AG09309 (cell line): ENCODE measurements around the gene ZNHIT2.

Experiments
- DNase-seq: peaks from one replicate; pipeline ENCODE4 v3.0.0-alpha.2; 2010; ENCODE audit warnings: low read depth
- H3K4me3 ChIP-seq: 2 replicates; pipeline ENCODE4 v1.5.1; 2011; ENCODE audit warnings: mild to moderate bottlenecking, low read depth, low read length, moderate library complexity; ENCODE audit not compliant: control insufficient read depth
- TF ChIP-seq, protein P1 (sequence below): IDR thresholded peaks from 2 replicates; pipeline ENCODE4 v1.5.1; 2011; ENCODE audit warnings: mild to moderate bottlenecking, low read depth, low read length, inconsistent platforms; ENCODE audit not compliant: insufficient read depth, control insufficient read depth; ENCODE audit errors: missing control alignments

The ZNHIT2 gene

DNA sequence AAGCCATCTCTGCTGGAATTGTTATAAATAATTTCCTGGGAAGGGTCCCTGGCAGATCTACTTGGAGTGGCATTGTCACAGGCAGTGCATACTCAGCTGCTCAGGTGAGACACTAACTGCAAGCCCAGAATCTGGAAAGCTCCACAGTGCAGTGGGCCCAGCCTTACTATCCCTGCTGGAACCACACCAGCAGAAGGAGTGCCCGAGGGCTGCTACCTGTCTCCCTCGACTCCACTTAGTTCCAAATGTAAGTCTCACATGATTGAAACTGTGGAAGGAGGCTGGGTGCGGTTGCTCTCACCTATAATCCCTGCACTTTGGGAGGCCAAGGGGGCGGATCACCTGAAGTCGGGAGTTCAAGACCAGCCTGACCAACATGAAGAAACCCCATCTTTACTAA is 31.2 kb upstream of the ZNHIT2 start:
- no peak overlapping the region for H3K4me3 ChIP-seq
- no peak for DNase-seq
- TF ChIP-seq, protein P1, sequence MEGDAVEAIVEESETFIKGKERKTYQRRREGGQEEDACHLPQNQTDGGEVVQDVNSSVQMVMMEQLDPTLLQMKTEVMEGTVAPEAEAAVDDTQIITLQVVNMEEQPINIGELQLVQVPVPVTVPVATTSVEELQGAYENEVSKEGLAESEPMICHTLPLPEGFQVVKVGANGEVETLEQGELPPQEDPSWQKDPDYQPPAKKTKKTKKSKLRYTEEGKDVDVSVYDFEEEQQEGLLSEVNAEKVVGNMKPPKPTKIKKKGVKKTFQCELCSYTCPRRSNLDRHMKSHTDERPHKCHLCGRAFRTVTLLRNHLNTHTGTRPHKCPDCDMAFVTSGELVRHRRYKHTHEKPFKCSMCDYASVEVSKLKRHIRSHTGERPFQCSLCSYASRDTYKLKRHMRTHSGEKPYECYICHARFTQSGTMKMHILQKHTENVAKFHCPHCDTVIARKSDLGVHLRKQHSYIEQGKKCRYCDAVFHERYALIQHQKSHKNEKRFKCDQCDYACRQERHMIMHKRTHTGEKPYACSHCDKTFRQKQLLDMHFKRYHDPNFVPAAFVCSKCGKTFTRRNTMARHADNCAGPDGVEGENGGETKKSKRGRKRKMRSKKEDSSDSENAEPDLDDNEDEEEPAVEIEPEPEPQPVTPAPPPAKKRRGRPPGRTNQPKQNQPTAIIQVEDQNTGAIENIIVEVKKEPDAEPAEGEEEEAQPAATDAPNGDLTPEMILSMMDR: no peak

DNA sequence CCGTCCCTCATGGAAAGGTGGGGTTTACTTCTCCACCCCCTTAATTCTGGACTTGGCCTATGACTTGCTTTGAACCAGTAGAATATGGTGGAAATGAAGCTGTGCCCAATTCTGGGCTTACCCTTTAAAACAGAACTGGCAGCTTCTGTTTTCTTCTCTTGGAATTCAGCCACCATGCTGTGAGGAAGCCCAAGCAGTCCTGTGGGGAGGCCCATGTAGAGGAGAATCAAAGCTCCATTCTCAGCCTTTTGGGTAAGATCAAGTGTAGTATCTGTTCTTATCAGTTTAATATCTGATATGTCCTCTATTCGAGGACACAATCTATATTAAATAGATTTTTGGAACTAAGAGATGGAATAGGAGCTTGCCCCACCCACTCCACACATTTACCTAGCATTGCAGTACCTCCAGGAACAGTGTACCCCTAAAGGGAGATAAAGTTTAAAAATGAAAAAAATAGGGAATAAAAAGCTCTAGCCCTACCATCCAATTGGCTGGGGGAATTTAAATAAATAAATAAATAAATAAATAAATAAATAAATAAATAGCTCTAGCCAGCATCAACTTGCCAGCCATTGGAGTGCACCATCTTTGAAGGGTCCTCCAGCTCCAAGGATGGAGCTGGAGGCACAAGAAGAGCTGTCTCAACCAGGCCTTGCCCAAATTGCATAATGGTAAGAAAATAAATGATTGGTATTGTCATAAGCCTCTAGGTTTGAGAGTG is 30.0 kb upstream of the ZNHIT2 start:
- TF ChIP-seq, protein P1: no peak
- DNase-seq: no peak
- no peak overlapping the region for H3K4me3 ChIP-seq

DNA sequence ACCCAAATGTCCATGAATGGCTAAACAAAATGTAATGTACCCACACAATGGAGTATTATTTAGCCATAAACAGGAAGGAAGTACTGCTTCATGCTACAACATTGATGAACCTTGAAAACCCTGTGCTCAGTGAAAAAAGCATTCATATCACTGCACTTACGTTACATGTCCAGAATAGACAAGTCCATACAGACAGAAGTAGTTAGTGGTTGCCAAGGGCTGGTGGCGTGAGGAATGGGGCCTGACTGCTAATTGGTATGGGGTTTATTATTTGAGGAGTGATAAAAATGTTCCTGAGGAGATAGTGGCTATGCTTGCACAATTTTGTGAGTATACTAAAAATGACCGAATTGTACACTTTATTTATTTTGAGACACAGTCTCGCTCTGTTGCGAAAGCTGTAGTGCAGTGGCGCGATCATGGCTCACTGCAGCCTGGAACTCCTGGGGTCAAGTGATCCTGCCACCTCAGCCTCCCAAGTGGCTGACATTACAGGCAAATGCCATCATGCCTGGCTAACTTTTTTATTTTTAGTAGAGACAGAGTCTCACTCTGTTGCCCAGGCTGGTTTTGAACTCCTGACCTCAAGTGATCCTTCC is 24.5 kb upstream of the ZNHIT2 start:
- TF ChIP-seq, protein P1: no peak
- DNase-seq: no peak
- no peak overlapping the region for H3K4me3 ChIP-seq

DNA sequence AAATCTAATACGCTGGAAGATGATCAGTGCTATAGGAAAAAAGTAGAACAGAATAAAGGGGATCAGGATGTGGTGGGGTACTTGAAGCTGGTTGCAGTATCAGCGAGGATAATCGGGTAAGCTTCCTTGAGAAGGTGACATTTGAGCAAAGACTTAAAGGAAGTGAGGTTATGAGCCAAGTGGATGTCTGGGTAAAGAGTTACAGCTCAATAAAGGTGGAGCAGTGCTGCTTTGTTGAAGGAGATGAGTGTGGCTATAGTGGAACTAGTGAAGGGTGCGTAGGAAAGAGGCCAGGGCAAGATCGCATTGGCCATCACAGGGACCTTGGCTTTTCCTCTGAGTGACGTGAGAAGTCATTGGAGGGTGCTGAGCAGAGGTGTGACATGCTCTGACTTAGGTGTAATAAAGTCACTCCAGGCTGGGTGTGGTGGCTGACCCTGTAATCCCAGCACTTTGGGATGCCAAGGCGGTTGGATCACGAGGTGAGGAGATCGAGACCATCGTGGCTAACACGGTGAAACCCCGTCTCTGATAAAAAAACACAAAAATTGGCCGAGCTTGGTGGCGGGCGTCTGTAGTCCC is 19.1 kb upstream of the ZNHIT2 start:
- DNase-seq: no peak
- H3K4me3 ChIP-seq: no peak overlapping the region
- TF ChIP-seq, protein P1: no peak

DNA sequence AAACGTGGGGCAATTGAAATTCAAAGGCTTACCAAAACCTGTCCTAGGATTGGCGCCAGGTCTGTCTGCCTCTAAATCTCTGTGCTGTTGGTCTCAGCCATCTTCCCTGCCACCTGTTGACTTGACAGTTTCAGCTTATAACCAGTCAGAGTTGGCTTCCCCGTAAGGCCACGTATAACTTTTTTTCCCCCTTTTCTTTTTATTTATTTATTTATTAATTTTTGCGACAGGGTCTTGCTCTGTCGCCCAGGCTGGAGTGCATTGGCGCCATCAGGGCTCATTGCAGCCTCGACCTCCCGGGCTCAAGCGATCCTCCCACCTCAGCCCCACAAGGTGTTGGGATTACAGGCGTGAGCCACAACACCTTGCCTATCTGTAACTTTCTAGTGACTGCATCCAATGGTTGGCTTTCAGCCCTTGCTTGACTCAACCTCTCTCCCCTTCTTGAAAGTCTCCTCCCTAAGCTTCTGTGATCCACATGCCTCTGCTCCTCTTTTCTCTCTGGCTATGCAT is 18.2 kb upstream of the ZNHIT2 start:
- no peak for DNase-seq
- TF ChIP-seq, protein P1: no peak
- H3K4me3 ChIP-seq: peak overlapping the region; percentile 92

DNA sequence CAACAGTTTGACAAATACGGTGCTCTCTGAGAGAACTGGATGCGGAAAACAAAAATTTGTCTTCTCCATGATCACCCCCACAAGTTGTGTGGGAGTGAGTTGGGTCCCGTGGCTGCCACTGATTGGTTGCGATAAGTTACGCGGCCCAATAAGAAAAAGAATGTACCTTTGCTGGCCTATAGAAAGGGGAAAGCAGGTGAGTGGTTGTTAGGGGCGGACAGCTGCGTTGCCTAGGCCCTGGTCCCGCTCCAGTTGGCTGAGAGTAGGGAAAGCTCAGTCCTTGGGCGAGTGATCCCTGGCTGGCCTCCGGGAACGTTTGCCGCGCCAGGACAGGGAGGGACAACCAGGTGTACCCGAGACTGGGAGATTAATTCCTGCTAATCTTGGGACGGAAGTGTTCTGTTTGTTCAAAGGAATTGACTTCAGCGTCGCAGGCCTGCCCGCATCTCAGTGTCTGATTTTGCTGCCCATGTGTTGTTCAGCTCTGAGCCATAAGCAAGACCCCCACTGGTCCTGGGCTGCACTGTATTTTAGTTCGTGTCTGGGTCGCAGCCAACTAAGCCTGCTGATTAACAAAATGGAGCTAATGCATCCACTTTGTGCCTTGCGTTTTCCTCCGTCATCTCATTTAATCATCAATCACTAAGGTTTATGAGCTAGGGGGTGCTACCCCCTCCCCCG is 17.6 kb upstream of the ZNHIT2 start:
- peak overlapping the region; percentile 92 for H3K4me3 ChIP-seq
- peak; percentile 87 for DNase-seq
- TF ChIP-seq, protein P1: no peak
